ENCODE results near the gene NAPEPLD. TPM values are rescaled to one million over a fixed set of nuclear protein-coding genes. Genes with fewer than 3 reads are reported as not detected.
"Not testable (repeated sequence)": the region's sequence is repeated elsewhere in the genome, so short reads cannot be mapped to it uniquely, and the experiment has no call there.

The NAPEPLD gene
- polyA plus RNA-seq, 3 donors from 2014 or later: 1.4 to 10.2 (median 4.1) TPM

DNA sequence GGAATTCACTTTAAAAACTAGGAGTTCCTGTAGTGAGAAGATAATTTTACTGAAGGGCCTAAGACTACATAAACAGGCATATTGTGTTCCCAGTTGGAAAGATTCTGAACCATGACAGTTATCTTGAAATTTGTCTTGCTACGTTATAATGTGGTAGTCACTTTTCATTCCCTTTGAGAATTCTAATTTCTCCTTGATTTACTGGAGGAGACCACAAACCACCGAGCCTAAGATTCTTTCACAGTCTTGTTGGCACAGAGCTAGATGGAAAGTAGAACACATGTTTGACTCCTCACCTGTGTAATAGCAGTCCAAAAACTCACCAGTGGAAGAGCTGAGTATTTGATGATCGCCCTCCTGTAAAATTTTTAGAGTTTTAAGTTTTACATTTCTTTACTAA lies 69.1 kb downstream of the NAPEPLD start:
- Mint-ChIP-seq H3K27ac (peak overlapping the region in 1 of 6 donors; percentile 24), H3K9me3 (no peaks in the 10 kb centered on the region)
- DNase-seq: no peak

DNA sequence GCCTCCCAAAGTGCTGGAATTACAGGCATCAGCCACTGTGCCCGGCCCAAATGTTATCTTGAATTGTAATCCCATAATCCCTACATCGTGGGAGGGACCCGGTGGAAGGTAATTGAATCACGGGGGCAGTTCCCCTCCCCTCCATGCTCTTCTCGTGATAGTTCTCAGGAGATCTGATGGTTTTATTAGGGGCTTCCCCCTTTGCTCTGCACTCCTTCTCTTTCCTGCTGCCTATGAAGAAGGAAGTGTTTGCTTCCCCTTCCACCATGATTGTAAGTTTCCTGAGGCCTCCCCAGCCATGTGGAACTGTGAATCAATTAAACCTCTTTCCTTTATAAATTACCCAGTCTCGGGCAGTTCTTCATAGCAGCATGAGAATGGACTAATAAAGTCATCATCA lies 70.7 kb downstream of the NAPEPLD start:
- Mint-ChIP-seq H3K4me3 (peak overlapping the region in 1 of 5 donors; percentile 16), H3K4me1 (peaks cover 33 to 57% of the 10 kb centered on the region in 2 donors), H3K27ac (peak overlapping the region in 2 of 6 donors; percentile 17 to 36)
- H3K27me3 Mint-ChIP-seq (ENCODE audit: low read depth in 3 of 3); DNase-seq; H3K9me3 Mint-ChIP-seq; H3K36me3 Mint-ChIP-seq: not testable (repeated sequence)

More for the DNA sequence above, 69.1 kb downstream of the NAPEPLD start:
- H3K4me1 Mint-ChIP-seq: peaks cover 23 to 55% of the 10 kb centered on the region in 2 donors
- H3K27me3 Mint-ChIP-seq (ENCODE audit: low read depth in 3 of 3): peaks cover 0 to 5% (median 0%) of the 10 kb centered on the region in 3 donors
- H3K4me3 Mint-ChIP-seq: no peak overlapping the region
- peaks cover 0 to 11% (median 0%) of the 10 kb centered on the region in 3 donors for H3K36me3 Mint-ChIP-seq

DNA sequence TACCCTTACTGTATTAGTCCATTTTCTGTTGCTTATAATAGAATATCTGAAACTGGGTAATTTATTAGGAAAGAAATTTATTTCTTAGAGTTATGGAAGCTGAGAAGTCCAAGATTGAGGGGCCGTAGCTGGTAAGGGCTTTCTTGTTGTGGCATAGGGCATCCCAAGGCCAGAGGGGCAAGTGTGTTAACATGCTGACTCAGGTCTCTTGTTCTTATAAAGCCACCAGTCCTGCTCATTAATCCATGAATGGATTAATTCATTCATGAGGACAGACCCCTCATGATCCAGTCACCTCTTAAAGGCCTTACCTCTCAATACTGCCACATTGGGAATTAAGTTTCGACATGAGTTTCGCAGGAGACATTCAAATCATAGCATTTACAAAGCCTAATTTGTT lies 71.6 kb downstream of the NAPEPLD start:
- peak overlapping the region in 3 of 5 donors; percentile 21 to 41 (median 27) for H3K4me3 Mint-ChIP-seq
- H3K36me3 Mint-ChIP-seq: peaks cover 0 to 3% (median 0%) of the 10 kb centered on the region in 3 donors
- no peaks in the 10 kb centered on the region for H3K9me3 Mint-ChIP-seq
- H3K4me1 Mint-ChIP-seq: peaks cover 26 to 48% of the 10 kb centered on the region in 2 donors
- DNase-seq: no peak
- no peak overlapping the region for H3K27ac Mint-ChIP-seq
- H3K27me3 Mint-ChIP-seq (ENCODE audit: low read depth in 3 of 3): peaks cover 0 to 5% (median 0%) of the 10 kb centered on the region in 3 donors

DNA sequence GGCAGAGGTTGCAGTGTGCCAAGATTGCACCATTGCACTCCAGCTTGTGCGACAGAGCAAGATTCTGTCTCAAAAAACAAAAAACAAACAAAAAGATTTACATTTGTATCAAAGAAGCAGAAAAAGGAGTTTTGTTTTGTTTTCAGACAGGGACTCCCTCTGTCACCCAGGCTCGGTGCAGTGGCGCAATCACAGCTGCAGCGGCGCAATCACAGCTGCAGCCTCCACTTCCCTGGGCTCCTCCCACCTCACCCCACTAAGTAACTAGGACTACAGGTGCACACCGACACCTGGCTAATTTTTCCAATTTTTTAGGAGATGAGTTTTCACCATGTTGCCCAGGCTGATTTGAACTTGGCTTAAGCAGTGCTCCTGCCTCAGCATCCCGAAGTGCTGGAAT lies 72.1 kb downstream of the NAPEPLD start:
- Mint-ChIP-seq H3K36me3 (peaks cover 0 to 3% (median 0%) of the 10 kb centered on the region in 3 donors), H3K9me3 (no peaks in the 10 kb centered on the region), H3K4me1 (peaks cover 23 to 43% of the 10 kb centered on the region in 2 donors), H3K27me3 (ENCODE audit: low read depth in 3 of 3) (peaks cover 0 to 5% (median 0%) of the 10 kb centered on the region in 3 donors), H3K27ac (peak overlapping the region in 1 of 6 donors; percentile 12), H3K4me3 (peak overlapping the region in 3 of 5 donors; percentile 27 to 95 (median 41))
- DNase-seq: no peak

DNA sequence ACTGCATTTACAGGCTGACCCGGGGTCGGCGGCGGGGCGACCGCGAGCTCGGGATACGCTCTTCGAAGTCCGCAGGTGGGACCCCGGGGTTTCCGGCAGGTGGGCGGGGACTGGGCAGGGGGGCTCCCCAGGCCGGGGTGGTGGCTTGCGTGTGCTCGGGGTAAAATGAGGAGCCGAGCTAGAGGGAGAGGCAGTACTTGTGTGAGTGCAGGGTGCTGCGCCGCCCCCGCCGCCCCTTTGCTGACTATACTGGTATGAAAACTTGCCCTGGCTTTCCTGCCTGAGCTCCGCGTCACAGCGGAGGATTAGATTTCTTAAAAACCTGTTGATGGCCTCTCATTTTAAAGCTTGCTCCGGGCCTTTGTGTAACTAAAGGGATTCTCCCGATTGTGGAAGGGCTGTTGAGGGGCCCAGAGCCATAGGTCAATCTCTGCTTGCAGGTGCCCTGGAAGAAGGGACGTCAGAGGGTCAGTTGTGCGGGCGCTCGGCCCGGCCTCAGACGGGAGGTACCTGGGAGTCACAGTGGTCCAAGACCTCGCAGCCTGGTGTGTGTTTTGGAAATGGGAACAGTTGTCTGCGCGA lies 73.5 kb downstream of the NAPEPLD start:
- Mint-ChIP-seq H3K4me1 (peaks cover 22 to 39% of the 10 kb centered on the region in 2 donors), H3K27me3 (ENCODE audit: low read depth in 3 of 3) (peaks cover 0 to 5% (median 0%) of the 10 kb centered on the region in 3 donors), H3K4me3 (peak overlapping the region; percentile 94 to 98 (median 95)), H3K27ac (peak overlapping the region; percentile 88 to 96 (median 92)), H3K9me3 (no peaks in the 10 kb centered on the region), H3K36me3 (peaks cover 0 to 3% (median 0%) of the 10 kb centered on the region in 3 donors)
- no peak for DNase-seq

DNA sequence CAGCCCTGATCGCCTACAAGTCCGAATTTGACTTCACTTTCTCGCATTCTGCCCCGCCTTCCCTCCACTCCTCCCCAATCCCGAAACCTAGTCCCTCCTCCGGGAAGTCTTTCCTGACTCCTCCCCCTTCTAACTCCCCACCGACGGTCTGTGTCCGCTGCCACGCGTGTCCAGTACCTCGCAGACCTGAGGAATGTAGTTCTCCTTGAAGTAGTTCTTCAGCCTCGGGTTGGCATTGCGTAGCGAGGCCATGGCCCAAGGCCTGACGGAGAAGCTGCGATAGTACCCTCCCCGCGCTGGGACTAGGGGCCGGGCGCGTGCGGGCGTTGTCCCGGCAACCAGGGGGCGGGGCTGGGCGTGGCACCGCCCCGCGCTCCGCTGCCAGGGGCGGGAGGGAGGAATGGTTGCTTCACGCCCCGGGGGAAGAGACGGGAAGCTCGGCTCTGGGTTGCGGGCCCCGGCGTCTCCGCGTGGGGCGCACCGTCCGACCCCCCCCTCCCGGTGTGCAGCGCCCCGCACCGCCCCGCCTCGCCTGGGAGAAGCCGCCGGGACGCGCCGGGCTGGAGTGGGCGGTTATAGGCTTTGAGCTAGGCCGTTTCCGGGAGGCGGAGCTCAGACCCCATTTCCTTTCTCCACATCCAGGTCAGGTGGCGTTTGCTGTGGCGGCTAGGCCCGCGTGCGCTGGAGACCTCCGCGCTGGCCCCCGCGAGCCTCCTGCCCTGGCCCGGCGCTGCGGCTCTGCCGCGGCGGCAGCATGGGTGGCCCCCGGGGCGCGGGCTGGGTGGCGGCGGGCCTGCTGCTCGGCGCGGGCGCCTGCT lies 74.2 kb downstream of the NAPEPLD start, which contains the start of the genes ARMC10 and FBXL13:
ARMC10 (plus strand) TSS at position 622 of the 818 bp plus-strand sequence; CDS start at position 755, 133 bp downstream.
FBXL13 (minus strand) TSS at position 278 of the 818 bp plus-strand sequence.
- Mint-ChIP-seq H3K4me1 (peaks cover 22 to 34% of the 10 kb centered on the region in 2 donors), H3K4me3 (peak within 1 kb of the TSS; percentile 94 to 98 (median 95)), H3K27ac (peak within 1 kb of the TSS; percentile 89 to 96 (median 94)), H3K36me3 (peaks cover 0 to 3% (median 0%) of the 10 kb centered on the region in 3 donors), H3K9me3 (no peaks in the 10 kb centered on the region), H3K27me3 (ENCODE audit: low read depth in 3 of 3) (peaks cover 0 to 5% (median 0%) of the 10 kb centered on the region in 3 donors)
- DNase-seq: peak; percentile 91

DNA sequence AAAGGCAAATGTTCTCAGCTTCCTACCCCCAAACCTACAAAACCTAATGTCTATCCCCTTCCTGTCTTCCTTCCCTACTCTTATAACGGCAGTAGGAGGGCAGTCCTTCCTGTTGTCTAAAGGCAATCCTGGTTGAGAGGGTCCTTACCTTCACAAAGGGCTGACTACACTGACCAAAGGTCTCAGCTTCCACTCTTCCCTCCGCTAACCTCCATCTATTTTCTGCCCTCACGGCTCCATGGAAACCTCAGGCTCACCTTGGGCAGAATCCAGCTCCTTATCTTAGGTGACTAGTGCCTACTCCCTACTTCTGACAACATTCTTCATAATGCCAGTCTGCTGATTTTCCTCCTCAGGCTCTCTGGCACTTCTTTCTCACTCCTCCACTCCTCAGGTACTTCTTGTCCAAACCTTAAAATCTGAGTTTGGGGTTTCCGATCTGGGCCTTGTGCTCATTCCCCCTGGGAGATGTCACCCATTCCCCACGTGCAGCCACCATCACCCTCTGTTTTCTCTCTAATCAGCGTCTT lies 74.8 kb downstream of the NAPEPLD start:
- DNase-seq: peak in 1 of 3 donors; percentile 2
- Mint-ChIP-seq H3K36me3 (peaks cover 0 to 3% (median 0%) of the 10 kb centered on the region in 3 donors), H3K27ac (peak overlapping the region; percentile 73 to 96 (median 93)), H3K9me3 (no peaks in the 10 kb centered on the region), H3K27me3 (ENCODE audit: low read depth in 3 of 3) (peaks cover 0 to 5% (median 0%) of the 10 kb centered on the region in 3 donors), H3K4me1 (peaks cover 22 to 30% of the 10 kb centered on the region in 2 donors), H3K4me3 (peak overlapping the region; percentile 88 to 95 (median 91))

DNA sequence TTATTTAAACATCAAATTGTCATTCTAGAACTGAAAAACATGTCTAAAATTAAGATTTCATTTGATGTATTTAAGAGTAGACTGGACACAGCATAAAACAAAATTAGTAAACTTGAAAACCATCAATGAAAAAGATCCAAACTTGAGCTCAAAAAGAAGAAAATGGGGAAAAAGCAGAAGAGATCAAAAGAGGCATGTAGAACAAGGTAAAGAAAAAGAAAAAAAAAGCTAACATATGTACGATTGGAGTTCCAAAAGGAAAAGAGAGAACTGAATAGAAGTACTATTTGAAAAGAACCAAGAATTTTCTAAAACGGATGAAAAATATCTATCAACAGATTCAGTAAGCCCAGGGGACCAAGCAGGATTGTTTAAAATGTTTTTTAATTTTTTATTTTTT lies 77.9 kb downstream of the NAPEPLD start:
- Mint-ChIP-seq H3K4me3 (no peak overlapping the region), H3K27ac (no peak overlapping the region), H3K27me3 (ENCODE audit: low read depth in 3 of 3) (peaks cover 0 to 8% (median 0%) of the 10 kb centered on the region in 3 donors), H3K36me3 (no peaks in the 10 kb centered on the region), H3K4me1 (peaks cover 16 to 17% of the 10 kb centered on the region in 2 donors), H3K9me3 (no peaks in the 10 kb centered on the region)
- no peak for DNase-seq

DNA sequence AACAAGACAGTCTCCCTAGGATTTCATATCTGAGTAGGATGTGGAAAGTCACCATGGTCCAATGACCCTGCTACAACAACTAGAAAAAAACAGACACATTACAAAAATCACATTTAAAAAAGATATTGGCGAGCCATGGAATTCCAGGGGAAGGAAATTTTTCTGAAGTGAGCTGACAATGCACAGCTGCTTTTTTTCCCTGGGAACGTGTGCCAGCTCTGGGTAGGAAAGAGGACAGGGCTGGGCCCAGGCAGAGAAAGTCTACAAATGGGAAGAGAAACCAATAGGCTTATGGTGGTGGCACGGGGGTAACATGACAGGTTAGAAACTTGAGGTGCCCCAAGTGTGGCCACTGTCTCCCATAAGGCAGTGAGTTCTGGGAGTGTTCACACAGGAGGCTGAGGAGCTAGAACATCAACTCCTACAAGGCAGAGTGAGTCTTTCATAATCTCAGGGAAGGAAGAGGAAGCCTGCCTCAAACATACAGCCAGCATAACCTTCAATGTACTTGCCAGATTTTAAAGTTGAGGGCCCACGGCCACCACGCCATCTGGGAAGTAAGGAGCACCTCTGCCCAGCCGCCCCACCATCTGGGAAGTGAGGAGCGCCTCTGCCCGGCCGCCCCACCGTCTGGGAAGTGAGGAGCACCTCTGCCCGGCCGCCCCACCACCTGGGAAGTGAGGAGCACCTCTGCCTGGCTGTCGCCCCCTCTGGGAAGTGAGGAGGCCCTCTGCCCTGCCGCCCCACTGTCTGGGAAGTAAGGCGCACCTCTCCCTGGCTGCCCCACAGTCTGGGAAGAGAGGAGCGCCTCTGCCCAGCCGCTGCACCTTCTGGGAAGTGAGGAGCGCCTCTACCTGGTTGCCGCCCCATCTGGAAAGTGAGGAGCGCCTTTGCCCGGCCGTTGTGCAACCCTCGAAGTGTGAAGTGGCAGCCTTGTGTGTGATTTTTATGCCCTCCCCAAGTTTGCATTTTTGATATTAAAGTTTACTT lies 80.2 kb downstream of the NAPEPLD start:
- Mint-ChIP-seq H3K36me3 (no peaks in the 10 kb centered on the region), H3K27ac (no peak overlapping the region), H3K4me3 (no peak overlapping the region), H3K27me3 (ENCODE audit: low read depth in 3 of 3) (peaks cover 0 to 3% (median 0%) of the 10 kb centered on the region in 3 donors), H3K4me1 (peaks cover 0 to under 1% of the 10 kb centered on the region in 2 donors), H3K9me3 (no peaks in the 10 kb centered on the region)
- no peak for DNase-seq

DNA sequence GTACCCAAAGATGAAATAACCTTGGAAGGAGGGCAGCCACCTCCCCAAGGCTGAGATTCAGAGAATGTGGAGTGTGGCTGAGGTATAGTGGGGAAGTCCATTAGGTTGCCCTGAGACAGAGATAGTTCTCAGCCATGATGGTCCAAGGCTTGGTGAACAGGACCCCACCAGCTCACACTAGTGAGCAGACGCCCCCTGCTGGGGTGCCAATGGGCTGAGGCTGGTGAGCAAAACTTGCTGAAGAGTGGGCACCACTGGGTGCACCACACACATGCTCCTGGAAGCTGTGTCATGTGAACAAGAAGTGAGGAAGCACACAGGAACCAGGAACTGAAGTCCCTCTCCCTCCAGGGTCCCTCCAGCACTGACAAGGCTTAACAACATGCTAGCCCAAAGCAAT lies 83.2 kb downstream of the NAPEPLD start:
- peak in 2 of 3 donors; percentile 9 to 14 for DNase-seq
- Mint-ChIP-seq H3K27me3 (ENCODE audit: low read depth in 3 of 3) (peaks cover 0 to 3% (median 0%) of the 10 kb centered on the region in 3 donors), H3K9me3 (no peaks in the 10 kb centered on the region), H3K4me3 (no peak overlapping the region), H3K4me1 (no peaks in the 10 kb centered on the region), H3K27ac (no peak overlapping the region), H3K36me3 (no peaks in the 10 kb centered on the region)

DNA sequence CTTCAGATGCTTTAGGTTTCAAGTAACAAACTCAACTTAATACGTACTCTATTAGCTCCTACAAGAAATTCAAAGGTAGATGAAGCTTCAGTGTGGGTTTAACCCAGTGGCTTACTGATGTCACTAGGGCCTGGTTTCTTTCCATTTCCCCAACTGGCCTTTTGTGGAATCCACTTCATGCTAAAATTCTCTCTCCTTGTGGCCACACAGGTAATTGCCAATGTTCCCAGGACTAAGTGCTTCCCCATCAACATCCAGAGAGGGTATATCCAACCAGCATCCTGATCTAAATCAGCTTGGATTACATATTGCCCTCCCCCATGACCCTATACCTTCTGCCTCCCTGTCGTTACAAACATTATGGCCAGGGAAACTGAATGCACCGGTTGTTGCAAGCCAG lies 85.0 kb downstream of the NAPEPLD start:
- Mint-ChIP-seq H3K9me3 (no peaks in the 10 kb centered on the region), H3K27ac (no peak overlapping the region), H3K4me3 (no peak overlapping the region), H3K27me3 (ENCODE audit: low read depth in 3 of 3) (peaks cover 0 to 3% (median 0%) of the 10 kb centered on the region in 3 donors), H3K4me1 (no peaks in the 10 kb centered on the region), H3K36me3 (no peaks in the 10 kb centered on the region)
- DNase-seq: no peak

DNA sequence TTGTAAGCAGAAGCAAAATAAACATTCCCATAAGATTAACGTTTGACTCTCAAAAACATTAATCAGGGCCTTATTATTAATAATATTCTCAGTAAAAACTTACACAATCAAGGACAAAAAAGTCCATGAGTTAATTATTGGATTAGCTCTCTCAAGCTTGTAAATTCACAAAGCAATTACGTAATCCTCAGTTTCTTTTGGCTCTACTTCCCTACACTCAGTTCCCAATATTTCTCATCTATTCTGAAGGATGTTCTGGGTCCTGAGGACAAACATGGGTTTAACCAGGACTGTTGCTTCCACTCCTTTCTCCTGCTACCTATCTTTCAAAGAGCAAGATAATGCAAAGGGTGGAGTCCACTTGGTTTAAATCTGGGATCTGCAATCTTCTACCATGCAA lies 89.4 kb downstream of the NAPEPLD start:
- H3K27me3 Mint-ChIP-seq (ENCODE audit: low read depth in 3 of 3): no peaks in the 10 kb centered on the region
- H3K4me3 Mint-ChIP-seq: no peak overlapping the region
- no peak for DNase-seq
- H3K36me3 Mint-ChIP-seq: no peaks in the 10 kb centered on the region
- H3K4me1 Mint-ChIP-seq: no peaks in the 10 kb centered on the region
- H3K9me3 Mint-ChIP-seq: no peaks in the 10 kb centered on the region
- H3K27ac Mint-ChIP-seq: no peak overlapping the region

DNA sequence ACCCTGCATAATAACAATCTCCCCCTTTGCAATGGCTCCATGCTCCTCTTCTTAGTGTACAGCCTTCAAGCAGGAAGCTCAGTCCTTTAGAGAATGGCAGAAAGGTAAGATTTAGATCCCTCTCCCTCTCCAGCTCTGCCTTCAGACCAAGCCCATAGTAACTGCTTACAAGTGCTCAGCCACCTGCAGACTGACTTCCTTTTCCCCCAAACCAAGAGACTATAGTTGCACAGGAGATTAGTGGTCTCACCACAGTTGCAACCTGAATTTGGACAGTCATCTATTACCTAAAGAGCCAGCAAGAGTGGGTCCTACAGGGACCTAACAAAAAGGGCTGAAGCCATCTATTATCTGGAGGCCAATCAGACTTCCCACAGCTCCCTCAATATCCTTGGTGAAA lies 90.8 kb downstream of the NAPEPLD start:
- H3K27me3 Mint-ChIP-seq (ENCODE audit: low read depth in 3 of 3): peaks cover 0 to 1% (median 0%) of the 10 kb centered on the region in 3 donors
- H3K36me3 Mint-ChIP-seq: no peaks in the 10 kb centered on the region
- H3K4me1 Mint-ChIP-seq: no peaks in the 10 kb centered on the region
- H3K4me3 Mint-ChIP-seq: no peak overlapping the region
- H3K9me3 Mint-ChIP-seq: no peaks in the 10 kb centered on the region
- no peak for DNase-seq
- no peak overlapping the region for H3K27ac Mint-ChIP-seq

Measured in immature natural killer cell (primary cell).